ENCODE measurements around the gene KCNQ1OT1.

KCNQ1OT1 gene

GRCh38 chr11:2738551-2739431, 39.0 kb upstream of the KCNQ1OT1 start:
- Histone ChIP-seq H3K4me1 (ENCODE audit: low read length) (no peaks in the 10 kb centered on the region), H3K27me3 (replicated peaks; ENCODE audit: insufficient read depth, low read length) (no peaks in the 10 kb centered on the region), H4K20me1 (ENCODE audit: insufficient read depth, low read length) (no peaks in the 10 kb centered on the region), H3K36me3 (replicated peaks; ENCODE audit: insufficient read depth, low read length) (no peaks in the 10 kb centered on the region), H3K9me2 (replicated peaks; ENCODE audit: insufficient read depth, low read length) (no peaks in the 10 kb centered on the region), H3K9me3 (replicated peaks; ENCODE audit: insufficient read depth, low read length) (no peaks in the 10 kb centered on the region), H2AFZ (ENCODE audit: low read length) (no peak overlapping the region), H3F3A (ENCODE audit: insufficient read depth, low read length) (no peaks in the 10 kb centered on the region), H3K4me2 (ENCODE audit: low read depth, low read length) (no peak overlapping the region), H3K79me2 (ENCODE audit: low read length) (no peaks in the 10 kb centered on the region), H3K4me3 (ENCODE audit: low read length) (no peak overlapping the region), H3K27ac (ENCODE audit: low read length) (no peak overlapping the region), H3K9ac (ENCODE audit: low read length) (no peak overlapping the region)
- no peak for TF ChIP-seq CTCF (IDR thresholded peaks at IDR 0.05; ENCODE audit: low read length)
- DNase-seq: no peak

- Histone ChIP-seq H3K4me1 (ENCODE audit: low read length) (no peaks in the 10 kb centered on the region), H3K27me3 (replicated peaks; ENCODE audit: insufficient read depth, low read length) (no peaks in the 10 kb centered on the region), H3K4me3 (ENCODE audit: low read length) (no peak overlapping the region), H3K9me3 (replicated peaks; ENCODE audit: insufficient read depth, low read length) (no peaks in the 10 kb centered on the region), H3F3A (ENCODE audit: insufficient read depth, low read length) (no peaks in the 10 kb centered on the region), H3K4me2 (ENCODE audit: low read depth, low read length) (no peak overlapping the region), H4K20me1 (ENCODE audit: insufficient read depth, low read length) (no peaks in the 10 kb centered on the region), H3K9ac (ENCODE audit: low read length) (no peak overlapping the region), H2AFZ (ENCODE audit: low read length) (no peak overlapping the region), H3K9me2 (replicated peaks; ENCODE audit: insufficient read depth, low read length) (no peaks in the 10 kb centered on the region), H3K36me3 (replicated peaks; ENCODE audit: insufficient read depth, low read length) (no peaks in the 10 kb centered on the region), H3K79me2 (ENCODE audit: low read length) (no peaks in the 10 kb centered on the region), H3K27ac (ENCODE audit: low read length) (no peak overlapping the region)
- DNase-seq: no peak
- TF ChIP-seq CTCF (IDR thresholded peaks at IDR 0.05; ENCODE audit: low read length) (no peak), EZH2phosphoT487 (IDR thresholded peaks at IDR 0.05; ENCODE audit: low read length) (no peak), EZH2 (optimal IDR thresholded peaks at IDR 0.05; ENCODE audit: low read depth, low read length) (no peak)
Measured at GRCh38 chr11:2737866-2738265, 38.1 kb upstream of the KCNQ1OT1 start.

GRCh38 chr11:2737226-2737590, 37.4 kb upstream of the KCNQ1OT1 start:
- Histone ChIP-seq H3K4me1 (ENCODE audit: low read length) (no peaks in the 10 kb centered on the region), H3K79me2 (ENCODE audit: low read length) (no peaks in the 10 kb centered on the region), H3F3A (ENCODE audit: insufficient read depth, low read length) (no peaks in the 10 kb centered on the region), H3K27ac (ENCODE audit: low read length) (no peak overlapping the region), H3K4me3 (ENCODE audit: low read length) (no peak overlapping the region), H3K9ac (ENCODE audit: low read length) (no peak overlapping the region), H3K9me3 (replicated peaks; ENCODE audit: insufficient read depth, low read length) (no peaks in the 10 kb centered on the region), H3K4me2 (ENCODE audit: low read depth, low read length) (no peak overlapping the region), H3K36me3 (replicated peaks; ENCODE audit: insufficient read depth, low read length) (no peaks in the 10 kb centered on the region), H3K27me3 (replicated peaks; ENCODE audit: insufficient read depth, low read length) (no peaks in the 10 kb centered on the region), H3K9me2 (replicated peaks; ENCODE audit: insufficient read depth, low read length) (no peaks in the 10 kb centered on the region), H4K20me1 (ENCODE audit: insufficient read depth, low read length) (no peaks in the 10 kb centered on the region), H2AFZ (ENCODE audit: low read length) (no peak overlapping the region)
- no peak for TF ChIP-seq CTCF (IDR thresholded peaks at IDR 0.05; ENCODE audit: low read length)
- no peak for TF ChIP-seq EZH2 (optimal IDR thresholded peaks at IDR 0.05; ENCODE audit: low read depth, low read length)
- TF ChIP-seq EZH2phosphoT487 (IDR thresholded peaks at IDR 0.05; ENCODE audit: low read length): no peak
- DNase-seq: no peak
